Neural cell (in vitro differentiated cells): ENCODE measurements around the gene RNASEL. TPM values are rescaled to one million over a fixed set of nuclear protein-coding genes. Genes with fewer than 3 reads are reported as not detected.

Source experiments
- H2AFZ ChIP-seq: fragments of 200-600, 300-800 bp; sonication (generic), shearing (Covaris generic); 2 replicates; pipeline ENCODE4 v1.6.0; 2014; ENCODE audit warnings: low read depth, mild to moderate bottlenecking, antibody characterized with exemption, low read length, moderate library complexity
- H3F3A ChIP-seq: fragments of 200-600 bp; shearing (Covaris generic); 2 replicates; pipeline ENCODE4 v1.6.1; 2016; ENCODE audit warnings: mild to moderate bottlenecking, moderate library complexity, mixed read lengths, antibody characterized with exemption, low read length; ENCODE audit not compliant: insufficient read depth, poor library complexity, severe bottlenecking
- H3K27ac ChIP-seq: fragments of 200-600, 300-800 bp; sonication (generic), shearing (Covaris generic); 2 replicates; pipeline ENCODE4 v1.5.1; 2014; ENCODE audit warnings: mild to moderate bottlenecking, low read length, moderate library complexity
- H3K27me3 ChIP-seq: fragments of 300-800, 200-600 bp; sonication (generic), shearing (Covaris generic); 2 replicates; pipeline ENCODE4 v1.6.0; 2014; ENCODE audit warnings: mild to moderate bottlenecking, low read depth, low read length, moderate library complexity; ENCODE audit not compliant: insufficient read depth
- H3K36me3 ChIP-seq: fragments of 300-800, 200-600 bp; sonication (generic), shearing (Covaris generic); 2 replicates; pipeline ENCODE4 v1.5.1; 2014; ENCODE audit warnings: mild to moderate bottlenecking, antibody characterized with exemption, low read length, moderate library complexity; ENCODE audit not compliant: insufficient read depth
- H3K4me2 ChIP-seq: fragments of 300-800, 200-600 bp; sonication (generic), shearing (Covaris generic); 2 replicates; pipeline ENCODE4 v1.6.0; 2014; ENCODE audit warnings: mild to moderate bottlenecking, low read length
- H3K4me3 ChIP-seq: fragments of 300-800, 200-600 bp; sonication (generic), shearing (Covaris generic); 2 replicates; pipeline ENCODE4 v1.5.1; 2014; ENCODE audit warnings: mild to moderate bottlenecking, low read length, moderate library complexity
- H3K79me2 ChIP-seq: fragments of 200-600 bp; shearing (Covaris generic); replicated peaks from 2 replicates; pipeline ENCODE4 v1.6.0; 2014; ENCODE audit warnings: mild to moderate bottlenecking, low read length, moderate library complexity; ENCODE audit not compliant: insufficient read depth
- H3K9ac ChIP-seq: fragments of 300-800, 200-600 bp; sonication (generic), shearing (Covaris generic); 2 replicates; pipeline ENCODE4 v1.6.1; 2016; ENCODE audit warnings: mild to moderate bottlenecking, low read length, mixed read lengths
- H3K9me2 ChIP-seq: fragments of 200-600 bp; shearing (Covaris generic); 2 replicates; pipeline ENCODE4 v1.6.1; 2016; ENCODE audit warnings: mild to moderate bottlenecking, low read length, mixed read lengths; ENCODE audit not compliant: insufficient read depth
- H3K9me3 ChIP-seq: fragments of 200-600, 300-800 bp; sonication (generic), shearing (Covaris generic); 2 replicates; pipeline ENCODE4 v1.6.1; 2016; ENCODE audit warnings: mild to moderate bottlenecking, mixed run types, low read length, moderate library complexity, mixed read lengths
- H4K20me1 ChIP-seq: fragments of 200-600 bp; shearing (Covaris generic); 2 replicates; pipeline ENCODE4 v1.6.1; 2016; ENCODE audit warnings: mild to moderate bottlenecking, mixed run types; ENCODE audit not compliant: insufficient read depth
- CTCF ChIP-seq: fragments of 450-650 bp; IDR thresholded peaks from 2 replicates; pipeline ENCODE4 v1.5.1; 2014; ENCODE audit warnings: antibody characterized with exemption, mild to moderate bottlenecking, moderate library complexity; ENCODE audit not compliant: poor library complexity, severe bottlenecking
- EP300 ChIP-seq: fragments of 450-650 bp; conservative IDR thresholded peaks from 2 replicates; pipeline ENCODE4 v1.6.1; 2014; ENCODE audit warnings: antibody characterized with exemption, mild to moderate bottlenecking, moderate library complexity; ENCODE audit not compliant: poor library complexity, severe bottlenecking
- EZH2 ChIP-seq: fragments of 200-600, 300-800 bp; shearing (Covaris generic), sonication (generic); IDR thresholded peaks from 2 replicates; pipeline ENCODE4 v1.6.1; 2014; ENCODE audit warnings: antibody characterized with exemption, low read length, borderline replicate concordance, mild to moderate bottlenecking; ENCODE audit not compliant: insufficient read depth, poor library complexity, severe bottlenecking
- MXI1 ChIP-seq: fragments of 450-650 bp; conservative IDR thresholded peaks from 2 replicates; pipeline ENCODE4 v1.6.1; 2014; ENCODE audit warnings: antibody characterized with exemption, mild to moderate bottlenecking; ENCODE audit not compliant: poor library complexity, severe bottlenecking
- POLR2AphosphoS5 ChIP-seq: IDR thresholded peaks from 2 replicates; pipeline ENCODE4 v1.6.1; 2012
- RAD21 ChIP-seq: fragments of 450-650 bp; conservative IDR thresholded peaks from 2 replicates; pipeline ENCODE4 v1.6.1; 2014; ENCODE audit warnings: antibody characterized with exemption, mild to moderate bottlenecking, moderate library complexity
- REST ChIP-seq: IDR thresholded peaks from 2 replicates; pipeline ENCODE4 v1.6.1; 2012; ENCODE audit warnings: borderline replicate concordance
- SMC3 ChIP-seq: fragments of 450-650 bp; conservative IDR thresholded peaks from 2 replicates; pipeline ENCODE4 v1.6.1; 2014; ENCODE audit warnings: antibody characterized with exemption, mild to moderate bottlenecking, moderate library complexity; ENCODE audit not compliant: poor library complexity
- TAF1 ChIP-seq: IDR thresholded peaks from 2 replicates; pipeline ENCODE4 v1.6.1; 2012; ENCODE audit warnings: low read depth
- polyA plus RNA-seq: library from polyadenylated mRNA; depleted of rRNA; stranded (reverse); fragments of >200 nt; gene quantifications from 2 replicates; pipeline ENCODE4 v1.2.3, GENCODE V29; 2014

The RNASEL gene
- polyA plus RNA-seq, 1 donor from 2014 or later, result 0.47 TPM

GRCh38 chr1:182631053-182631677, 42.1 kb upstream of the RNASEL start:
- no peak overlapping the region for H3K4me2 ChIP-seq
- H3F3A ChIP-seq, result no peaks in the 10 kb centered on the region
- no peaks in the 10 kb centered on the region for H3K27me3 ChIP-seq
- TF ChIP-seq MXI1 (no peak), REST (no peak), POLR2AphosphoS5 (no peak), RAD21 (no peak), EP300 (no peak), CTCF (no peak), TAF1 (no peak)
- H3K9ac ChIP-seq, result no peak overlapping the region
- no peaks in the 10 kb centered on the region for H3K9me2 ChIP-seq
- no peak overlapping the region for H2AFZ ChIP-seq
- H3K9me3 ChIP-seq, result no peaks in the 10 kb centered on the region
- no peaks in the 10 kb centered on the region for H4K20me1 ChIP-seq
- H3K4me3 ChIP-seq, result no peak overlapping the region
- no peaks in the 10 kb centered on the region for H3K36me3 ChIP-seq
- no peak overlapping the region for H3K27ac ChIP-seq
- H3K79me2 ChIP-seq, result no peaks in the 10 kb centered on the region

GRCh38 chr1:182630586-182630985, 41.5 kb upstream of the RNASEL start:
- Histone ChIP-seq H3K79me2 (no peaks in the 10 kb centered on the region), H3K36me3 (no peaks in the 10 kb centered on the region), H3K9ac (no peak overlapping the region), H3K9me3 (no peaks in the 10 kb centered on the region), H4K20me1 (no peaks in the 10 kb centered on the region), H3K4me3 (no peak overlapping the region), H2AFZ (no peak overlapping the region), H3F3A (no peaks in the 10 kb centered on the region), H3K4me2 (no peak overlapping the region), H3K9me2 (no peaks in the 10 kb centered on the region), H3K27me3 (no peaks in the 10 kb centered on the region), H3K27ac (no peak overlapping the region)
- TF ChIP-seq TAF1 (no peak), REST (no peak), MXI1 (no peak), RAD21 (no peak), EZH2 (no peak), SMC3 (no peak), EP300 (no peak), POLR2AphosphoS5 (no peak), CTCF (no peak)
